ENCODE results near the gene RAB36. TPM values are rescaled to one million over a fixed set of nuclear protein-coding genes. Genes with fewer than 3 reads are reported as not detected.

RAB36 gene
- total RNA-seq, 1 experiment from 2014 or later, result 1.1 TPM

DNA sequence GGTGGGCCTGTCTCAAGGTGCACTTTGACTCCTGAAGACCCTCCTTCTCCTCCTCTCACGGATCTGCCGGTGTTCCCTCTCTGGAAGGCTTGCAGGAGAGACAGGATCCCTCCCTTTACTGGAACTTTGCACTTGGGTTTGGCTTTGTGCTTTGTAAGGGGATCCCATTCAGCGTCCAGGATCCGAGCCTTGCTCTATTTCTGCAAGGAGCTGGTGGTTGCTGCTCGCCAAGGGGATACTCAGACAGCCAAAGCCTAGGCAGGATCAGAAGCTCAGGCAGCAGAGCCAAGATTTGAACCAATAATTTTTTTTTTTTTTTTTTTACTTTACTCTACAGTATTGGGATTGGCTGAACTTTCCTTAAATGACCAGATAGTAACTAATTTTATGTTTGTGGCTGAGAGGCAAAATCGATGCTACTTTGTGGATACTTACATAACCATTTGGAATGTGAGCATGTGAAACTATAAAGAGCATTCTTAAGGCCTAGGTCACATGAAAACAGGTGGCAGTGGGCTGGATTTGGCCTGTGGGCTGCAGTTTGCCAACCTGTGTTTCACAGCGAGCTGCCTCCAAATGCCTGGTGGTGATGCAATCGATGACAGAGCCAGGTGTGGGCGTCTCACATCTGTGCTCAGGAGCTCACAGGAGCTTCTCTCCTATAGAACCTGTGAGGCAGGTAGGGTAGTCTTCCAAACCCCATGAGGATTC, 60.2 kb downstream of the RAB36 start:
- Histone ChIP-seq H3K79me2 (ENCODE audit: low read length) (peaks cover 61% of the 10 kb centered on the region), H3K4me1 (ENCODE audit: insufficient read depth, low read length) (no peaks in the 10 kb centered on the region), H2AFZ (ENCODE audit: low read length) (no peak overlapping the region), H4K20me1 (ENCODE audit: low read length) (no peaks in the 10 kb centered on the region), H3K4me2 (ENCODE audit: low read length) (no peak overlapping the region), H3K9me2 (replicated peaks; ENCODE audit: low read length) (no peaks in the 10 kb centered on the region), H3K9ac (ENCODE audit: low read length) (no peak overlapping the region), H3F3A (ENCODE audit: low read length, unreplicated experiment) (no peaks in the 10 kb centered on the region), H3K9me3 (ENCODE audit: low read length) (no peaks in the 10 kb centered on the region), H3K27ac (ENCODE audit: low read length) (no peak overlapping the region), H3K27me3 (ENCODE audit: low read length) (no peaks in the 10 kb centered on the region), H3K36me3 (ENCODE audit: low read depth, low read length) (no peaks in the 10 kb centered on the region; the same call in 1 of the 2 replicates), H3K4me3 (ENCODE audit: low read length) (no peak overlapping the region)
- TF ChIP-seq, protein P1, sequence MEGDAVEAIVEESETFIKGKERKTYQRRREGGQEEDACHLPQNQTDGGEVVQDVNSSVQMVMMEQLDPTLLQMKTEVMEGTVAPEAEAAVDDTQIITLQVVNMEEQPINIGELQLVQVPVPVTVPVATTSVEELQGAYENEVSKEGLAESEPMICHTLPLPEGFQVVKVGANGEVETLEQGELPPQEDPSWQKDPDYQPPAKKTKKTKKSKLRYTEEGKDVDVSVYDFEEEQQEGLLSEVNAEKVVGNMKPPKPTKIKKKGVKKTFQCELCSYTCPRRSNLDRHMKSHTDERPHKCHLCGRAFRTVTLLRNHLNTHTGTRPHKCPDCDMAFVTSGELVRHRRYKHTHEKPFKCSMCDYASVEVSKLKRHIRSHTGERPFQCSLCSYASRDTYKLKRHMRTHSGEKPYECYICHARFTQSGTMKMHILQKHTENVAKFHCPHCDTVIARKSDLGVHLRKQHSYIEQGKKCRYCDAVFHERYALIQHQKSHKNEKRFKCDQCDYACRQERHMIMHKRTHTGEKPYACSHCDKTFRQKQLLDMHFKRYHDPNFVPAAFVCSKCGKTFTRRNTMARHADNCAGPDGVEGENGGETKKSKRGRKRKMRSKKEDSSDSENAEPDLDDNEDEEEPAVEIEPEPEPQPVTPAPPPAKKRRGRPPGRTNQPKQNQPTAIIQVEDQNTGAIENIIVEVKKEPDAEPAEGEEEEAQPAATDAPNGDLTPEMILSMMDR (conservative IDR thresholded peaks at IDR 0.05; ENCODE audit: low read depth, low read length), result no peak
- DNase-seq (no peak), ATAC-seq (no peak)
- intact Hi-C loops (cut with micrococcal nuclease), result no loop called here
- no TSS peak for BruUV-seq (replicated peaks)
- POLR2A ChIA-PET (ENCODE audit: unreplicated experiment), result no interaction called here
- CTCF ChIA-PET, result no interaction called here

DNA sequence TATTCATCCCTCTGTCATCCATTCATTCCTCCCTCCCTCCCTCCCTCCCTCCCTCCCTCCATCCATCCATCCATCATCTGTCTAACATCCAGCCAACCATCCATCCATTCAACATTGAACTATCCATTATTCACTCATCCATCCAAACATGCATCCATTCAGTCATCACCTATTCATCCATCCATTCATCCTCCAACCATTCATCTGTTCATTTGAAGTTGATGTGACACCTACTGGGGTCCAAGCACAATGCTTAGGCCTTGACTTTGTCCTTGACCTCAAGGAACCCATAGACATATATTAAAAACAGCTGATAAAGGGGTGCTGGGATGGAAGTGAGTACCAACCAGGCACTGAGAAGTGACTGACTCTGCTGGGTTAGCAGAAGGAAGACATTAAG, 61.6 kb downstream of the RAB36 start:
- Histone ChIP-seq H2AFZ (ENCODE audit: low read length) (no peak overlapping the region), H3F3A (ENCODE audit: low read length, unreplicated experiment) (no peaks in the 10 kb centered on the region), H3K4me1 (ENCODE audit: insufficient read depth, low read length) (no peaks in the 10 kb centered on the region), H3K4me2 (ENCODE audit: low read length) (no peak overlapping the region), H4K20me1 (ENCODE audit: low read length) (no peaks in the 10 kb centered on the region), H3K9me3 (ENCODE audit: low read length) (no peaks in the 10 kb centered on the region), H3K36me3 (ENCODE audit: low read depth, low read length) (no peaks in the 10 kb centered on the region; the same call in 1 of the 2 replicates), H3K9ac (ENCODE audit: low read length) (no peak overlapping the region), H3K4me3 (ENCODE audit: low read length) (no peak overlapping the region), H3K27ac (ENCODE audit: low read length) (no peak overlapping the region), H3K9me2 (replicated peaks; ENCODE audit: low read length) (no peaks in the 10 kb centered on the region), H3K79me2 (ENCODE audit: low read length) (peaks cover 65% of the 10 kb centered on the region), H3K27me3 (ENCODE audit: low read length) (no peaks in the 10 kb centered on the region)
- POLR2A ChIA-PET (ENCODE audit: unreplicated experiment), result no interaction called here
- intact Hi-C loops (cut with micrococcal nuclease), result no loop called here
- DNase-seq (no peak), ATAC-seq (no peak)
- BruUV-seq (replicated peaks), result no TSS peak
- CTCF ChIA-PET, result no interaction called here
- TF ChIP-seq, protein P1 (conservative IDR thresholded peaks at IDR 0.05; ENCODE audit: low read depth, low read length), result no peak
- TF ChIP-seq EZH2 (IDR thresholded peaks at IDR 0.05; ENCODE audit: low read length, unreplicated experiment), result no peak
- TF ChIP-seq EZH2phosphoT487 (IDR thresholded peaks at IDR 0.05; ENCODE audit: borderline replicate concordance, low read length), result no peak

DNA sequence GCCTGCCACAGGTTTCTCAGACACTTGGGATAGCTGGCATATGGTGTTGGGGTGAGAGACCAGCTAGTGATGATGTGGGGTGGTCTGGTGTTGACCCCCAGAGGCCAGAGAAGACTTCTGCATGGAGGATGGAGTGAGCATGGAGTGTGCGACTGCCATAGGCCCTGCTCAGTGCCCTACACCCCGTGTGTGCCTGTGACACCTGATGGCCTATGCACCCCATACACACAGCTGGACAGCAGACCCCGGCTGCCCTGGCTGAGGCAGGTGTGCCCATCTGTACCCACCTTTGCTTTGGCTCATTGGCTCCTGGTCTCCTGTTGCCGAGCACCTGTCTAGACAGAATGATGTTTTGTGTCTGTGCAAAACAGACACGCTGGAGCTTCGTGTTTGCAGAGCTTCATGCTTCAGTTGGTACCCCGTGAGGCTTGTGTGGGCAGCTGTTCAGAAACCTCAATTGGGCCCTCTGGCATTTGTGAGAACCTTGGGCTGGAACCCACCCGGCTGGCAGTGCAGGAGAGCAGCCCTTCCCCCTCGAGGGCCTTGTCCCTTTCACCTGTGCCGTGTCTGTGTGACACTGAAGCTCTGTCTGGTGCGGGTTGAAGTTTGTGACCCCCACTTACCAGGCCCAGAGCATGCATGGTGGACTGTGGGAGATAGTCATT, 62.6 kb downstream of the RAB36 start:
- Histone ChIP-seq H3K36me3 (ENCODE audit: low read depth, low read length) (no peaks in the 10 kb centered on the region; the same call in 1 of the 2 replicates), H3F3A (ENCODE audit: low read length, unreplicated experiment) (no peaks in the 10 kb centered on the region), H3K27ac (ENCODE audit: low read length) (no peak overlapping the region), H4K20me1 (ENCODE audit: low read length) (no peaks in the 10 kb centered on the region), H3K79me2 (ENCODE audit: low read length) (peaks cover 70% of the 10 kb centered on the region), H3K27me3 (ENCODE audit: low read length) (no peaks in the 10 kb centered on the region), H3K9ac (ENCODE audit: low read length) (no peak overlapping the region), H3K4me3 (ENCODE audit: low read length) (no peak overlapping the region), H3K4me2 (ENCODE audit: low read length) (no peak overlapping the region), H2AFZ (ENCODE audit: low read length) (no peak overlapping the region), H3K9me2 (replicated peaks; ENCODE audit: low read length) (no peaks in the 10 kb centered on the region), H3K4me1 (ENCODE audit: insufficient read depth, low read length) (no peaks in the 10 kb centered on the region), H3K9me3 (ENCODE audit: low read length) (no peaks in the 10 kb centered on the region)
- no TSS peak for BruUV-seq (replicated peaks)
- CTCF ChIA-PET, result no interaction called here
- intact Hi-C loops (cut with micrococcal nuclease), result no loop called here
- no peak for DNase-seq
- TF ChIP-seq, protein P1 (conservative IDR thresholded peaks at IDR 0.05; ENCODE audit: low read depth, low read length), result no peak
- no peak for TF ChIP-seq EZH2 (IDR thresholded peaks at IDR 0.05; ENCODE audit: low read length, unreplicated experiment)
- TF ChIP-seq EZH2phosphoT487 (IDR thresholded peaks at IDR 0.05; ENCODE audit: borderline replicate concordance, low read length), result no peak
- ATAC-seq, result no peak
- POLR2A ChIA-PET (ENCODE audit: unreplicated experiment), result interaction anchor here (0.6 kb wide), 1 partner anchor 131 kb away, joined by 4 read pairs; no protein-coding TSS in a partner anchor

Measured in PC-3 (cell line).